ENCODE results near the gene ABCA10.
"Not testable (repeated sequence)": the region's sequence is repeated elsewhere in the genome, so short reads cannot be mapped to it uniquely, and the experiment has no call there.

- not testable (repeated sequence) for TF ChIP-seq POLR2AphosphoS5, POLR2A, TAF1, POU2F2, SPI1 (IDR thresholded peaks at IDR 0.05; ENCODE audit: low read depth, low read length)
Measured at GRCh38 chr17:69168642-69169041, 60.0 kb downstream of the ABCA10 start.

Measured in GM12891 (cell line).